Stimulated activated CD4-positive, alpha-beta T cell treated with anti-CD3 and anti-CD28 coated beads, Interleukin-4, amount 100 ng/mL, for 1 hour (primary cell): ENCODE measurements around the gene PREP.
"Not testable (repeated sequence)": the region's sequence is repeated elsewhere in the genome, so short reads cannot be mapped to it uniquely, and the experiment has no call there.

Experiments used
- DNase-seq: peaks from one replicate; pipeline ENCODE4 v3.0.0-alpha.2; 2020

PREP gene

GRCh38 chr6:105338350-105338983 is 64.4 kb downstream of the PREP start:
- not testable (repeated sequence) for DNase-seq

DNA sequence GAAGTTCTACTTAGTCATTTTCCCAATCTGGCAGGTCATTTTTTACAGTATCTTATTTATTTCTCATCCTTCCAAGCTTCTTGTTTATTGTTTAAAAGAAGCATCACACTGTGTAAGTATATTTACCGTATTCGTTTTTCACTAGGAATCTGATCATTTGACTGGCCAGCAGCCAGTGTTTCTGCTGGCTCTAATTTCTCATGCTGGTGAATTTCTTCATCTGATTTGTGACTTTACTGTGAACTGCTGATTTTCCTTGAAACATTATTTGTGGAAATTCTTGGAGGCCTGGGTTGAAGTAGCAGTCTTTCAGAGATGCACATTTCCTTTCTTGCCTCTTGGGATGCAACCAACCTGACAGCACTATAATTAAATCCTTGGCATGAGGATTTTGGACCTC is 65.9 kb downstream of the PREP start:
- DNase-seq: no peak

DNA sequence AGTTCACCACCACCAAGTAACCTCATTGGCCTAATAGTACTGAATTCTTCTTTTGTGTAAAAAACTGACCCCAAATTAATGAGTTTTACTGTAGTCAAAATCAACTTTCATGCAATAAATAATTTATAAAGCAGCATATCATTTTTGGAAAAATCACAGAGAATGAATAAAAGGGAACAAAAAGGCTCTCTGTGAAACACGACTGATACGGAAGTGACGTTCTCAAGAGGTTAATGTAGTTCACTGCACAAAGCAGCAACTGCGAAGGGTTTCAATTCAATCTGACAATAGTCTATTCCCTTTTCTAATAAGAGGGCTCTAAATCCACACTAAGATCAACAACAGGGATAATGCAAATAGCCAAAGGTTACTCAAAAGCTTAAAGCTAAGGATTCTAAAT is 70.3 kb downstream of the PREP start:
- no peak for DNase-seq

DNA sequence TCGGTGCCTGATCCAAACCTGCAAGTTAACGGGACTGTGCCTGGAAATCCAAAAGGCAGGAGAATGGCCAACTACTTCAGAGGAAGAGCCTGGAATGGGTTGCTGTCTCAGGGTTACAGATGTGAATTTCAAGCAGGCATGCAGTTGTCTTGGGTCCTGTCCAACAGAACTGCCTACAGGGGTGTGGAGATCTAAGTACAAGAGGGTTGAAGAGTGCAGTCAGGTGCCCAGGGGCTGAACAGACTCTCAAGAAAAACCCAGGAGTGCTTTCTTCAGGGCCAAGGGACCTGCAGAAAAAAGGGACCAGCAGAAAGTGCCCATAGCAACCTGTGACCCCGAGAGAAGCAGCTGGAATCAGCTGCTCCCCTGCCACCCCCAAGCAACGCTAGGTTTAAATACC is 71.0 kb downstream of the PREP start:
- DNase-seq: no peak

- DNase-seq: no peak
Observed at GRCh38 chr6:105330913-105331312, 72.0 kb downstream of the PREP start.

- no peak for DNase-seq
Observed at GRCh38 chr6:105330364-105330763, 72.5 kb downstream of the PREP start.

DNA sequence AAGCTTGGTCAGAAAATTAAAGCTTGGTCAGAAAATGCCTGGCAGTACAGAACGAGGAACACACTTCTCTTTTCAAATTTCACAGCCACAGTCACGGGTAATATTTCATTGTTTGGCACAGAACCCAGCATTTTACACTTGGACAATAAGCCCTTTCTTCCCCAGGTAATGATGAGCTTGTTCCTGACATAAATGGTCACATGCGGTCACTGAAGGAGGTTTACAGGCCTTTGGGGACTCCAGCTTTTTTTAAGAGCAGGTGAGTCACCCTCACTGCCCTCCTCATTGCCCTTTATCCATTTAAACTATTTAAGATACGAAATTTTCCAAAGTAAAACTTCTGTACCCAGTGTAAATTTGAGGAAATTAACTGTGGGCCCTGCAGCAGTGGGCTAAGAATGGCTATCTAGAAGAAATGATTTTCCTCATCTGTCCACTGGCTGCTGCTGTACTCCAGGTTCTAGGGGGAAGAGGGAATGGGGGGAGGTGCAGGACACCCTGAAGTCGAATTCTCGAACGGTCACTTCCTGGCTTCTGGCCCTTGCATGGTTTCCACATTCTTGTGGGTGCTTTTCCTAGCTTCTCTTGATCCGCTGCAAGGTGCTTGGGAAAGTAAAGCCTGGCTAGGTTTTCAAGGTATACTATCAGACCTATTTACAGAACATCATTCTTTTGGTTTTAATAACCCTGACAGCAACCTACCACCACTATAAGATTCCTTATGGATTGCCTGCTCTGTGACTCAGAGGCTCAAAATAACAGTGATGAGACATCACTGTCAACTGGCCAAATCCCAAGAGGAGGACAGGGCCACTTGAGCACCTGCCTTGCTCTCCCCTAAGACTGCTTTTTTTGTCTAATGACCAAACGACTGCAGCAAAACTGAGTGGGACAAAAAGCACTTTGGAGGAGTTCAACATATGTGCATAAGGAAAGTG is 75.8 kb downstream of the PREP start:
- DNase-seq: no peak

DNA sequence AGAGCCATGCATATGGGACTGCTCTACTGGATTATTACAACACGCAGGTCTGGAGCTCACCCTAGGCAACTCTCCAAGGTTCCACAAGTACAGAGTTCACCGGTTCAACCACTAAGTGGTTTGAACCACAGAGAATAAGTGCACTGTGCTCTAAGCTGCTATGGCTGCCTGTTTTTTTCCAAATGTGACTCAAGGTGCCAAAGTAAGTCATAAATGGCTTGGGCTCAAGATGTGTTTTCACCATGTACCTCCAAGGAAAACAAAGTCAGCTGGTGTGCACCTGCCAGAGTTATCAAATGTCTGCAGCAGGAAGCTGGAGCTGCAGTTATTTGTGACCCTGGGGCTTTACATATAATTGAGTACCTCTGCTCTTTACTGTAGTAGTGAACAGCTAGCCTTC is 76.7 kb downstream of the PREP start:
- no peak for DNase-seq

- no peak for DNase-seq
Observed at GRCh38 chr6:105324386-105324950, 78.4 kb downstream of the PREP start.

- DNase-seq: no peak
Observed at GRCh38 chr6:105322499-105323225, 80.2 kb downstream of the PREP start.

GRCh38 chr6:105321728-105322127 is 81.2 kb downstream of the PREP start:
- DNase-seq: no peak

DNA sequence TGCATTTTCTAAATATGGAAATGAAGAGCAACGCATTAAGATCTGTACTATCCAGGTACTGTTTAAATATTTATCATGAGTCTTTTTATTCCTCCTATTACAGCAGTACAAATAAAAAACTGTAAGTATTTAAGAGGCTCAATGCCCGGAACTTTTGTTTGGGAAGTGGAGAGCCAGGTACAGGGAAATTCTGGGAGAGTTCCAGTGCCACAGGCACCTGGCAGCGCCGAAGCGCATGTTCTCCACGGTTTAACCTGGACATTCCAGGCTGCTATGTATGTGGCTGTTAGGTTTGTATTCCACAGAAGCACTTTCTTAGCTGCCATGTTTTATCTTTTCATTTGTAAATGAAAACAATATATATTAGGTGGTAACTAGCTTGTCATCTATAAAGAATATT is 81.7 kb downstream of the PREP start:
- DNase-seq: no peak

DNA sequence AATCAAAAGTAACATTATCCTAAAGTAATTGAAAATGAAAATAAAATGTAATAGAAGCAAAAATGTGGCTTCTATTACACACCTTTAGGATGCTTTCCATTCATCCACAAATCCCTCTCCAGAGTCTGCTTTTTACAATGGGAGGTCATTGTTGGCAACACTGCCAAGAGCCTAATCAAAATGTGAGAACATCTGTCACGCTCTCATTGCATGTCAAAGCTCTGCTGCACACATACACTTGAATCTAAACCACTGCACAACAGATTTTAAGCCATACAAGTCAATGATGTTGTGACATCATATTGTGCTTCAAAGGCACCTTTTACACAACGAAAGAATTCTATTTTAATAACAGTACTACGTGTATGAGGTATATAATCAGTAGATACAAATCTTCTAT is 82.1 kb downstream of the PREP start:
- DNase-seq: no peak

- no peak for DNase-seq
Observed at GRCh38 chr6:105320271-105320670, 82.6 kb downstream of the PREP start.

DNA sequence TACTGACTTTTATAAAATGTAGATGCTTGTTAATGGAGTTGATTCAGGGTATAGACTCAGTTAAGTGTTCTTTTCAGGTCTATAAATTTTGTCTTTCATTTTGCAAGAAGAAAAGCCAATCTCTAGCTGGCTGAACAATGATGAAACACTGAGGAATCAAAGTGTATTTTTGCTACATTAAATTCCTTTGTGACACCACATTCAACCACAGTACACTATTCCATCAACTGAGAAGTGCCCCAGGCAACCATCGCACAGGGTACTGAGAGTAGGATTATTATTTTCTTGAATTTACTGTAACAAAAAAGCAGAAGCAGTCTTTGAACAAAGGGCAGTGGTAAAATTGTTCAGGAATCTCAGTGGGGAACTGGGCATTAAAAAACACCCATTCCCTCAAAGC is 83.6 kb downstream of the PREP start:
- no peak for DNase-seq

DNA sequence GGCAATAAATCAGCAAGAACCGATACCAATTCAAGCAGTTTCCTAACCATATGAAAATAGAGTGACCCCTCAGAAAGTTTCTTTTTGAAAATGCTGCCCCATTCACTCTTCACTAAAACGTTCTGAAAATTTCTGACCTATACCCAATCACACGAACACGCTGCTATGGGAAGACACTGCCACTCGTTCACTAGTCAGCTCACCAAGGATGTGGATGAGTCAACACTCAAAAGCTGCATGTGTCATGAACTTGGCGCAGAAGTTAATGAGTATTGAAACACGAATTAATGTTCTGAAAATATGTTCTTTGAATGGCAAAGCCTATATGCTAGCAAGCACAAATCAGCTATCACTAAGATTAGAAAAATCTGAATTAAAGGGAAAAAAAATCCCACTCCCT is 84.2 kb downstream of the PREP start:
- no peak for DNase-seq

DNA sequence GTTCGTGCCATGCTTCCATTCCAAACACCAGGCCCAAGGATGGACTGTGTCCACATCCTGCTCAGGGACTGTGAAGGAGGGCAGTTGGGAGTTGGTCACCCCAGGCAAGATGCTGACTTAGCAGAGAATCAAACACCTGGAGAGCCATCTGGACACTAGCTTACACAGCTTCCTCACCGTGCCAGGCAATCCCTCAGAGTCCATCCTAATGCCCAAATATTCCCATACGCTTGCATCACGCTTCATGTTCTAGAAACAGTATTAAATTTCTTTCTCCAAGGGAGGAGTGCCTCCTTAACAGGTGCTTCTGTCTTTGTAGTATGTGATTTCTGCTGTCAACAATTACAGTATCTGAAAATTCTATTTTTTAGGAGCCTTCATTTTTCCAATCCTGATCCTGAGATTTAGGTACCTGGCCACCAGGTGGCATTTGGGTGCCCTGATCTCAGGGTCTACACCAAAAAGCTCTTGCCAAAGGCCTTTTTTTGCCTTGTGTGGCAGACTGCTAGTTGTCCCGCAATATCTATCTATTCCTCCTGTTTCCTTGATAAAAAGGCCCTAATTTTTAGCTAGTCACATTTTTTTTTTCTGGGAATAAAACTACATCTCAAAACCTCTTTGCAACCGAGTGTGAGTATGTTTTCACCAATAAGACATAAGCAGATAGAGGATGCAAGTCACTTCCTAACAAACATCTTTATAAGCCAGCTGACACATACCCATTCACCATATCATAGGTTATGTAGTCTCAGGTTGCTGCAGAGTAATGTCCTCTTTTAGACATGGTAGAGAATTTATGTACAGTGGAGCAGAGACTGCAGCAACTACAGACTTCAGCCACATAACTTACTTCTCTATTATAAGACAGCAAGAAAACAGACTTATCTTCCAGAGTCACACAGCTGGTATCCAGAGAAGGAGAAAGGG is 85.0 kb downstream of the PREP start:
- DNase-seq: no peak

GRCh38 chr6:105313211-105313610 is 89.7 kb downstream of the PREP start:
- no peak for DNase-seq

DNA sequence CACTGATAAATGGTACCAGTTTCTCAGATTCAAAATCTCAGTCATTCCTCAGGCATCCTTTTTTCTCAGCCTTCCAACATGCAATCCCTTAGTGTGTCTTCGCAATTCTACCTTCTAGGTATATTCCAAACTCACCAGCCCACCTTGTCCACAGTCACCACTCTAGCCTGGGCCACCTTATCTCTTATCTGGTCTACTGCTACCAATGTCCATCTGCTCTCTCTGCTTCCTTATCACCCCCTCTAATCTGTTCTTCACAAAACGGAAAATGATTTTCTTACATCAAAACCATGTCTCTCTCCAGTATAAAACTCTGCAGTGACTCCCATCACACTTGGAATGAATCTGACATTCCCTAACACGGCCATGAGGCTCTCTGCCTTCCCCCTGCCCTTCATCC is 91.9 kb downstream of the PREP start:
- DNase-seq: no peak

GRCh38 chr6:105310371-105310770 is 92.5 kb downstream of the PREP start:
- DNase-seq: no peak

DNA sequence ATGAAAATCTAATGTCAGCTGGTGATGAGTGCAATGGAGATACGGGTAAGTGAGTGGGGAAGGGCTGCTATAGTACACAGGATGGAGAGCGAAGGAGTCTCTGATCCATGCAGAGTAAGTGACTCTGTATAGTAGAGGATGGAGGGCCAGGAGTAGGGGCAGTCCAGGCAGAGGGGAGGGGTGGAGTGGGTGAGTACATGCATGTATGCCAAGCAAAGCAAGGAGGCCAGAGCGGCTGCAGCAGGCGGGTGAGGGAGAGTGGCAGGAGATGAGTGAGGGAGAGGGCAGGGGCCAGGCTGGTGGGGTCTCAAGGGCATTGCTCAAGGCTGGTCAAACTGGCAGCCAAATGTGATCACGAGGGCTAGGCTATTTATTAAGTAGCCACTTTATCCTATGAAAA is 94.0 kb downstream of the PREP start:
- DNase-seq: no peak

DNA sequence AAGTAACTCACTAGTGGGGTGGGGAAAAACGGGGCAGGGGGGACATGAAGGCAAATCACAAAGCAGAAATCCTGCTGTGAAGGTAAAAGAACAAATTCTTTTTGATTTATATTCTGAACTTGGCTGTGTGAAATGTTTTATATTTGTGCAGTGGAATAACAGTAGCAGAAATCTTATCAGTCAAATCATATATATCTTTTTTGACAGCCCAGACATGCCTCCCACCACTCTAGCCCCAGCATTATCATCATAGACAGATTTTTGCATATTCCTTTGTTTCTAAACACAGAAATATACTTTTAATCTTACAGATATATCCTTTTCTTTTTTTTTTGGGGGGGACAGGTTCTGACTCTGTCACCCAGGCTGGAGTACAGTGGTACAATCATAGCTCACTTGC is 97.4 kb downstream of the PREP start:
- DNase-seq: no peak
